Keratinocyte (primary cell): ENCODE results near the gene SLC38A8.

ENCODE experiments used
- CTCF ChIP-seq, 3 experiments: IDR thresholded peaks in 1 of 3; conservative IDR thresholded peaks in 1 of 3; optimal IDR thresholded peaks in 1 of 3; 2 replicates in 2 of 3; 3 replicates in 1 of 3; pipeline versions ENCODE3 to v1.5.1; 2011; ENCODE audit warnings: low read length in 3 of 3, mild to moderate bottlenecking in 3 of 3, moderate library complexity in 2 of 3, control low read depth in 1 of 3, inconsistent platforms in 1 of 3; ENCODE audit not compliant: insufficient read depth in 2 of 3; ENCODE audit errors: extremely low read depth in 1 of 3
- EZH2 ChIP-seq: IDR thresholded peaks from one replicate; pipeline ENCODE4 v1.6.1; 2012; ENCODE audit warnings: inconsistent platforms, mild to moderate bottlenecking, low read length, moderate library complexity

- TF ChIP-seq CTCF (optimal IDR thresholded peaks at IDR 0.05 in 1 of 3, IDR thresholded peaks at IDR 0.05 in 1 of 3, conservative IDR thresholded peaks at IDR 0.05 in 1 of 3; ENCODE audit: extremely low read depth in 1 of 3, insufficient read depth in 2 of 3, low read length in 3 of 3) (no peak), EZH2 (no peak)
These were observed 48.9 kb upstream of the SLC38A8 start for GRCh38 chr16:84091460-84091859.
